H1 (cell line): ENCODE results near the gene TOP1. TPM values are rescaled to one million over a fixed set of nuclear protein-coding genes. Genes with fewer than 3 reads are reported as not detected.

Experiments
- CTCF ChIA-PET: fragments of 300-600 bp; sonication (Branson Sonifier 250); formaldehyde crosslinking; loops from one replicate; lab custom pipeline; 2021; ENCODE audit not compliant: partially characterized antibody; lab: Charles Lee
- POLR2A ChIA-PET: fragments of 300-600 bp; sonication (Branson Sonifier 250); formaldehyde crosslinking; loops from one replicate; lab custom pipeline; 2021; ENCODE audit warnings: inconsistent platforms; ENCODE audit not compliant: partially characterized antibody; lab: Charles Lee
- DNase-seq, 2 experiments: peaks; one replicate each; pipeline versions ENCODE4 v3.0.0 to v3.0.0-alpha.2; 2010 to 2022; ENCODE audit warnings: low spot score in 2 of 2, low read depth in 1 of 2, mixed read lengths in 1 of 2
- FAIRE-seq: peaks from 2 replicates; lab custom pipeline; 2011; peaks lifted over from hg19 to GRCh38; lab: Jason Lieb, UNC
- H2AFZ ChIP-seq: 2 replicates; pipeline ENCODE4 v1.8.1; 2012; ENCODE audit warnings: low read length, inconsistent platforms
- H2AK5ac ChIP-seq: 2 replicates; pipeline ENCODE4 v1.6.1; 2013; ENCODE audit warnings: low read depth, low read length
- H2BK120ac ChIP-seq: replicated peaks from 2 replicates; pipeline ENCODE3; 2013; ENCODE audit warnings: low read depth, low read length, inconsistent platforms
- H2BK12ac ChIP-seq: 2 replicates; pipeline ENCODE4 v1.6.1; 2013; ENCODE audit warnings: low read depth, low read length
- H2BK15ac ChIP-seq: 2 replicates; pipeline ENCODE4 v1.6.1; 2013; ENCODE audit warnings: low read length
- H2BK20ac ChIP-seq: 2 replicates; pipeline ENCODE4 v1.6.1; 2013; ENCODE audit warnings: low read length
- H2BK5ac ChIP-seq: 2 replicates; pipeline ENCODE4 v1.6.1; 2013; ENCODE audit warnings: low read depth, low read length
- H3K14ac ChIP-seq: 2 replicates; pipeline ENCODE4 v1.6.1; 2013; ENCODE audit warnings: inconsistent platforms; ENCODE audit not compliant: insufficient read length
- H3K18ac ChIP-seq: 2 replicates; pipeline ENCODE4 v1.6.1; 2013; ENCODE audit warnings: low read length; ENCODE audit errors: extremely low read depth
- H3K23ac ChIP-seq: 2 replicates; pipeline ENCODE4 v1.6.1; 2013; ENCODE audit warnings: inconsistent platforms; ENCODE audit not compliant: insufficient read length
- H3K23me2 ChIP-seq: 2 replicates; pipeline ENCODE4 v1.6.1; 2013; ENCODE audit warnings: low read depth, low read length
- H3K27ac ChIP-seq: 2 replicates; pipeline ENCODE4 v1.6.1; 2011; ENCODE audit warnings: low read depth, low read length, inconsistent platforms
- H3K27me3 ChIP-seq, 4 experiments: replicated peaks in 1 of 4; 1 replicate in 1 of 4; 2 replicates in 3 of 4; pipeline versions ENCODE4 v1.6.1 to v1.8.1; 2011 to 2013; ENCODE audit warnings: low read length in 3 of 4, mild to moderate bottlenecking in 3 of 4, inconsistent platforms in 2 of 4, mixed read lengths in 2 of 4, moderate library complexity in 1 of 4; ENCODE audit not compliant: control insufficient read depth in 3 of 4, insufficient read depth in 3 of 4; ENCODE audit errors: extremely low read depth in 1 of 4
- H3K36me3 ChIP-seq, 4 experiments: 2 replicates each; pipeline versions ENCODE4 v1.6.1 to v1.8.1; 2011 to 2013; ENCODE audit warnings: mild to moderate bottlenecking in 4 of 4, low read length in 3 of 4, moderate library complexity in 2 of 4, control low read depth in 1 of 4, inconsistent platforms in 1 of 4; ENCODE audit not compliant: insufficient read depth in 4 of 4, control insufficient read depth in 2 of 4
- H3K4ac ChIP-seq: replicated peaks from 2 replicates; pipeline ENCODE3; 2013; ENCODE audit warnings: low read length, low read depth, mixed read lengths, inconsistent platforms; ENCODE audit not compliant: insufficient read length
- H3K4me1 ChIP-seq, 4 experiments: replicated peaks in 1 of 4; 1 replicate in 1 of 4; 2 replicates in 3 of 4; pipeline versions ENCODE4 v1.6.1 to v1.8.1; 2011 to 2013; ENCODE audit warnings: low read length in 3 of 4, inconsistent platforms in 2 of 4, mixed read lengths in 1 of 4; ENCODE audit not compliant: insufficient read depth in 4 of 4, control insufficient read depth in 3 of 4
- H3K4me2 ChIP-seq, 2 experiments: 2 replicates each; pipeline versions ENCODE4 v1.6.1 to v1.8.1; 2011 to 2013; ENCODE audit warnings: low read depth in 2 of 2, low read length in 2 of 2, control low read depth in 1 of 2, inconsistent platforms in 1 of 2, mild to moderate bottlenecking in 1 of 2; ENCODE audit not compliant: insufficient read depth in 1 of 2
- H3K4me3 ChIP-seq, 4 experiments: fragments of 200-600, 300-600 bp in 1 of 4; sonication (generic), shearing (Covaris generic), sonication (Bioruptor Twin) in 1 of 4; 2 replicates each; pipeline versions ENCODE4 v1.5.1 to v1.8.1; 2011 to 2016; ENCODE audit warnings: low read length in 4 of 4, low read depth in 3 of 4, control low read depth in 2 of 4, inconsistent platforms in 2 of 4, mild to moderate bottlenecking in 2 of 4, mixed read lengths in 1 of 4, moderate library complexity in 1 of 4; ENCODE audit not compliant: insufficient read depth in 2 of 4; ENCODE audit errors: extremely low read depth in 1 of 4
- H3K56ac ChIP-seq: replicated peaks from 2 replicates; pipeline ENCODE3; 2013; ENCODE audit warnings: low read depth, mild to moderate bottlenecking, mixed read lengths, low read length, inconsistent platforms; ENCODE audit not compliant: insufficient read length
- H3K79me1 ChIP-seq: 2 replicates; pipeline ENCODE4 v1.6.1; 2013; ENCODE audit warnings: low read depth, low read length, control low read depth
- H3K79me2 ChIP-seq, 2 experiments: 2 replicates each; pipeline versions ENCODE4 v1.6.1 to v1.8.1; 2012 to 2013; ENCODE audit warnings: low read length in 2 of 2, mild to moderate bottlenecking in 2 of 2, inconsistent platforms in 1 of 2; ENCODE audit not compliant: insufficient read depth in 2 of 2, control insufficient read depth in 1 of 2
- H3K9ac ChIP-seq, 4 experiments: replicated peaks in 1 of 4; 1 replicate in 1 of 4; 2 replicates in 3 of 4; pipeline versions ENCODE4 v1.6.1 to v1.8.1; 2011 to 2013; ENCODE audit warnings: low read depth in 3 of 4, low read length in 3 of 4, control low read depth in 2 of 4, mild to moderate bottlenecking in 2 of 4, moderate library complexity in 2 of 4, inconsistent platforms in 1 of 4; ENCODE audit errors: extremely low read depth in 1 of 4
- H3K9me3 ChIP-seq, 2 experiments: 2 replicates each; pipeline versions ENCODE4 v1.6.1 to v1.8.1; 2012 to 2013; ENCODE audit warnings: mild to moderate bottlenecking in 2 of 2, moderate library complexity in 2 of 2, control low read depth in 1 of 2, inconsistent platforms in 1 of 2, low read depth in 1 of 2, low read length in 1 of 2, mixed read lengths in 1 of 2; ENCODE audit not compliant: insufficient read depth in 2 of 2
- H4K20me1 ChIP-seq, 2 experiments: replicated peaks in 1 of 2; 2 replicates each; pipeline versions ENCODE3 to v1.8.1; 2011 to 2013; ENCODE audit warnings: inconsistent platforms in 2 of 2, low read length in 2 of 2, mild to moderate bottlenecking in 1 of 2; ENCODE audit not compliant: insufficient read depth in 2 of 2, control insufficient read depth in 1 of 2
- H4K5ac ChIP-seq: 2 replicates; pipeline ENCODE4 v1.6.1; 2013; ENCODE audit warnings: low read length, low read depth, mixed read lengths, inconsistent platforms; ENCODE audit not compliant: insufficient read length
- H4K8ac ChIP-seq: 2 replicates; pipeline ENCODE4 v1.8.0; 2013; ENCODE audit warnings: mild to moderate bottlenecking, moderate library complexity, low read length, inconsistent platforms; ENCODE audit not compliant: insufficient read depth; ENCODE audit errors: extremely low read depth
- H4K91ac ChIP-seq: replicated peaks from 2 replicates; pipeline ENCODE3; 2013; ENCODE audit warnings: low read length, mixed read lengths, inconsistent platforms; ENCODE audit not compliant: insufficient read length
- BCL11A ChIP-seq, 2 experiments: IDR thresholded peaks; one replicate each; pipeline ENCODE4 v1.6.1; 2011; ENCODE audit warnings: low read depth in 2 of 2, low read length in 2 of 2, mild to moderate bottlenecking in 2 of 2
- CREB1 ChIP-seq: IDR thresholded peaks from 2 replicates; pipeline ENCODE4 v1.6.1; 2012; ENCODE audit warnings: inconsistent platforms
- CTCF ChIP-seq, 3 experiments: IDR thresholded peaks; 1 replicate in 2 of 3; 2 replicates in 1 of 3; pipeline versions ENCODE4 v1.5.1 to v1.6.1; 2011; ENCODE audit warnings: low read length in 3 of 3, mild to moderate bottlenecking in 3 of 3, inconsistent platforms in 2 of 3, low read depth in 1 of 3, moderate library complexity in 1 of 3; ENCODE audit not compliant: insufficient read depth in 1 of 3; ENCODE audit errors: control extremely low read depth in 1 of 3
- HDAC6 ChIP-seq: IDR thresholded peaks from one replicate; pipeline ENCODE4 v1.7.1; 2012; ENCODE audit warnings: low read depth, mild to moderate bottlenecking, inconsistent platforms, low read length, moderate library complexity
- KDM4A ChIP-seq: IDR thresholded peaks from one replicate; pipeline ENCODE4 v1.7.1; 2012; ENCODE audit warnings: low read depth, mild to moderate bottlenecking, moderate library complexity, low read length, inconsistent platforms; ENCODE audit not compliant: severe bottlenecking
- POLR2A ChIP-seq, 2 experiments: IDR thresholded peaks; 1 replicate in 1 of 2; 2 replicates in 1 of 2; pipeline ENCODE4 v1.6.1; 2011; ENCODE audit warnings: low read depth in 2 of 2, low read length in 2 of 2, mild to moderate bottlenecking in 2 of 2; ENCODE audit errors: control extremely low read depth in 1 of 2
- POU5F1 ChIP-seq: IDR thresholded peaks from 2 replicates; pipeline ENCODE4 v1.6.1; 2011; ENCODE audit warnings: low read depth, mild to moderate bottlenecking, low read length, moderate library complexity
- RBBP5 ChIP-seq: IDR thresholded peaks from 2 replicates; pipeline ENCODE4 v1.7.1; 2012; ENCODE audit warnings: low read depth, mild to moderate bottlenecking, inconsistent platforms, low read length, moderate library complexity, borderline replicate concordance
- RFX5 ChIP-seq: IDR thresholded peaks from 2 replicates; pipeline ENCODE4 v1.6.1; 2011; ENCODE audit warnings: low read depth, low read length, improper control_type of control experiment, borderline replicate concordance
- SIN3A ChIP-seq, 2 experiments: IDR thresholded peaks in 1 of 2; conservative IDR thresholded peaks in 1 of 2; 2 replicates each; pipeline ENCODE4 v1.6.1; 2011 to 2012; ENCODE audit warnings: low read length in 2 of 2, improper control_type of control experiment in 1 of 2, low read depth in 1 of 2, mild to moderate bottlenecking in 1 of 2
- SIRT6 ChIP-seq: IDR thresholded peaks from one replicate; pipeline ENCODE4 v1.7.1; 2012; ENCODE audit warnings: low read length, inconsistent platforms
- WGBS, 2 experiments: shearing (Covaris generic) in 1 of 2; methylation state at CpG; one replicate each; pipeline versions ENCODE4 v1.1.6 to v1.1.7; 2013 to 2015; ENCODE audit warnings: low lambda C conversion rate in 2 of 2, mixed read lengths in 2 of 2, inconsistent platforms in 1 of 2, low coverage in 1 of 2, missing lambda C conversion rate in 1 of 2; ENCODE audit not compliant: insufficient replicate concordance in 2 of 2, insufficient coverage in 1 of 2, insufficient read length in 1 of 2; ENCODE audit errors: extremely low coverage in 1 of 2, missing lambda C conversion rate in 1 of 2; 5-methylcytosine and 5-hydroxymethylcytosine counted together
- polyA plus RNA-seq, 7 experiments: library from polyadenylated mRNA; depleted of rRNA in 3 of 7; stranded (reverse) in 5 of 7; unstranded in 2 of 7; fragments of >200 nt in 5 of 7; fragments of 200-250 nt in 2 of 7; gene quantifications; 1 replicate in 5 of 7; 2 replicates in 1 of 7; 4 replicates in 1 of 7; pipeline versions ENCODE4 v1.2.1 to v1.2.3, GENCODE V29; 2011 to 2013; ENCODE audit warnings: missing spikeins in 2 of 7, mixed read lengths in 2 of 7
- total RNA-seq: library from RNA; stranded (reverse); fragmentation: NEBNext Ultra II Directional; extraction: Animal tissue kit (Norgen Biotek cat#: 25700); gene quantifications from 2 replicates; pipeline ENCODE4 v1.2.1, GENCODE V29; 2021

TOP1 gene
- total and polyA plus RNA-seq, 2 of the 8 experiments (the other 6 are each of a cell fraction or from before 2014, with no cell fraction given): 7.4 to 108 TPM

- Histone ChIP-seq H3K4me3 (no peak overlapping the region), H3K4me1 (peaks cover 5 to 25% (median 12%) of the 10 kb centered on the region in 4 experiments; a peak in 4 of 7 replicates), H4K5ac (no peak overlapping the region), H3K79me1 (peaks cover 2% of the 10 kb centered on the region; the same call in 1 of the 2 replicates), H3K56ac (no peak overlapping the region), H2BK15ac (no peak overlapping the region), H2BK20ac (no peak overlapping the region), H3K23me2 (no peaks in the 10 kb centered on the region), H3K4ac (no peak overlapping the region), H3K9me3 (no peaks in the 10 kb centered on the region), H4K8ac (no peak overlapping the region), H2AFZ (no peak overlapping the region), H3K36me3 (no peaks in the 10 kb centered on the region), H3K14ac (no peak overlapping the region), H2AK5ac (no peak overlapping the region), H2BK12ac (no peak overlapping the region), H3K27ac (no peak overlapping the region), H4K20me1 (peaks cover 38 to 41% of the 10 kb centered on the region in 2 experiments), H3K9ac (no peak overlapping the region), H3K23ac (no peak overlapping the region), H3K4me2 (no peak overlapping the region), H2BK120ac (no peak overlapping the region), H3K27me3 (no peaks in the 10 kb centered on the region), H4K91ac (no peak overlapping the region), H3K79me2 (peaks cover 10 to 99% of the 10 kb centered on the region in 2 experiments; a peak in 3 of 4 replicates), H3K18ac (no peak overlapping the region), H2BK5ac (no peak overlapping the region)
- ChIA-PET CTCF (interaction anchor here (0.5 to 3.2 kb wide), 7 partner anchors 9 to 277 kb away, joined by 3 to 17 read pairs (median 4); no protein-coding TSS in a partner anchor), POLR2A (interaction anchor here (1.3 to 2.4 kb wide), 2 partner anchors 9 to 15 kb away, joined by 3 to 7 read pairs; no protein-coding TSS in a partner anchor)
- 90% methylated on average over 1 of the region's 1 CpG; no CpG with 5 or more reads in 1 of the 2 experiments for WGBS, 2 experiments
- FAIRE-seq: no peak
- DNase-seq: no peak
- TF ChIP-seq RBBP5 (no peak), HDAC6 (no peak), KDM4A (no peak), CTCF (IDR thresholded peaks at IDR 0.05; ENCODE audit: control extremely low read depth in 1 of 3, insufficient read depth in 1 of 3, low read depth in 1 of 3, low read length in 3 of 3) (no peak), POU5F1 (no peak), RFX5 (no peak), CREB1 (no peak), POLR2A (IDR thresholded peaks at IDR 0.05; ENCODE audit: control extremely low read depth in 1 of 2, low read depth in 2 of 2, low read length in 2 of 2) (no peak), SIN3A (conservative IDR thresholded peaks at IDR 0.05 in 1 of 2, IDR thresholded peaks at IDR 0.05 in 1 of 2; ENCODE audit: low read depth in 1 of 2, low read length in 2 of 2) (no peak), SIRT6 (no peak), BCL11A (IDR thresholded peaks at IDR 0.05; ENCODE audit: low read depth in 2 of 2, low read length in 2 of 2) (no peak)
Measured at GRCh38 chr20:41050361-41051008, 21.9 kb downstream of the TOP1 start.
